GM20000 (cell line): ENCODE measurements around the gene DR1.

Source experiments
- DNase-seq: peaks from one replicate; pipeline ENCODE4 v3.0.0; 2012; ENCODE audit warnings: low spot score
- TF ChIP-seq, protein P1 (sequence below): IDR thresholded peaks from 2 replicates; pipeline ENCODE4 v1.5.1; 2012; ENCODE audit warnings: mild to moderate bottlenecking, control low read depth; ENCODE audit errors: extremely low read depth, missing control alignments

Gene DR1

DNA sequence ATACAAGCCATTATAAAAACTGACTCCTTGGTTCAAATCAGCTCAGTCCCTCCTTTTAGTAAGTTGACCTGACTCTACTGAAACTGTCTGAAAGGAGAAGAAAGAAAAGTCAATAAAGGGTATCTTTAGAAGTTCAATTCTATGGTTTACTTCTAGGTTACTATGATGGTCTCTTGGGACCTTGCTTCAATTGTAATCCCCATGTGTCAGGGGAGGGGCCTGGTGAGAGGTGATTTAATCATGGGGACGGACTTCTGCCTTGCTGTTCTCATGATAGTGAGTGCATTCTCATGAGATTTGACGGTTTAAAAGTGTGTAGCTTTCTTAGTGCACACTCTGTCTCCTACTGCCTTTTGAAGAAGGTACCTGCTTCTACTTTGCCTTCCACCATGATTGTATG is 70.5 kb downstream of the DR1 start:
- TF ChIP-seq, protein P1, sequence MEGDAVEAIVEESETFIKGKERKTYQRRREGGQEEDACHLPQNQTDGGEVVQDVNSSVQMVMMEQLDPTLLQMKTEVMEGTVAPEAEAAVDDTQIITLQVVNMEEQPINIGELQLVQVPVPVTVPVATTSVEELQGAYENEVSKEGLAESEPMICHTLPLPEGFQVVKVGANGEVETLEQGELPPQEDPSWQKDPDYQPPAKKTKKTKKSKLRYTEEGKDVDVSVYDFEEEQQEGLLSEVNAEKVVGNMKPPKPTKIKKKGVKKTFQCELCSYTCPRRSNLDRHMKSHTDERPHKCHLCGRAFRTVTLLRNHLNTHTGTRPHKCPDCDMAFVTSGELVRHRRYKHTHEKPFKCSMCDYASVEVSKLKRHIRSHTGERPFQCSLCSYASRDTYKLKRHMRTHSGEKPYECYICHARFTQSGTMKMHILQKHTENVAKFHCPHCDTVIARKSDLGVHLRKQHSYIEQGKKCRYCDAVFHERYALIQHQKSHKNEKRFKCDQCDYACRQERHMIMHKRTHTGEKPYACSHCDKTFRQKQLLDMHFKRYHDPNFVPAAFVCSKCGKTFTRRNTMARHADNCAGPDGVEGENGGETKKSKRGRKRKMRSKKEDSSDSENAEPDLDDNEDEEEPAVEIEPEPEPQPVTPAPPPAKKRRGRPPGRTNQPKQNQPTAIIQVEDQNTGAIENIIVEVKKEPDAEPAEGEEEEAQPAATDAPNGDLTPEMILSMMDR: no peak

More for the DNA sequence above, 70.5 kb downstream of the DR1 start:
- no peak for DNase-seq
